ENCODE data around the gene FGD2.

Gene FGD2

DNA sequence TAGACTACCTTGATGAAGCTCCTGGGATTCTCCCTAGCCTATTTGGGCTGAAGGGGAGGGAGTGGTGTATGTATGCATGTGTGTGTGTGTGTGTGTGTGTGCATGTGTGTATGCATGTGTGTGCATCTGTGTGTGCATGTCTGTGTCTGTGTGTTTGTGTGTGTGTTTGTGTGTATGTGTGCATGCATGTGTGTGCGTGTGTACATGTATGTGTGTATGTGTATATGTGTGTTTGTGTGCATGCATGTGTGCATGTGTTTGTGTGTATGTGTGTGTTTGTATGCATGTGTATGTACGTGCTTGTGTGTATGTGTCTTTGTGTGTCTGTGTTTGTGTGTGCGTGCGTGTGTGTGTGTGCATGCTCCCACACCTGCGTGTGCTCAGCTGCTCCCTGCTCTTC is 15.4 kb downstream of the FGD2 start:
- TF ChIP-seq, protein P1, sequence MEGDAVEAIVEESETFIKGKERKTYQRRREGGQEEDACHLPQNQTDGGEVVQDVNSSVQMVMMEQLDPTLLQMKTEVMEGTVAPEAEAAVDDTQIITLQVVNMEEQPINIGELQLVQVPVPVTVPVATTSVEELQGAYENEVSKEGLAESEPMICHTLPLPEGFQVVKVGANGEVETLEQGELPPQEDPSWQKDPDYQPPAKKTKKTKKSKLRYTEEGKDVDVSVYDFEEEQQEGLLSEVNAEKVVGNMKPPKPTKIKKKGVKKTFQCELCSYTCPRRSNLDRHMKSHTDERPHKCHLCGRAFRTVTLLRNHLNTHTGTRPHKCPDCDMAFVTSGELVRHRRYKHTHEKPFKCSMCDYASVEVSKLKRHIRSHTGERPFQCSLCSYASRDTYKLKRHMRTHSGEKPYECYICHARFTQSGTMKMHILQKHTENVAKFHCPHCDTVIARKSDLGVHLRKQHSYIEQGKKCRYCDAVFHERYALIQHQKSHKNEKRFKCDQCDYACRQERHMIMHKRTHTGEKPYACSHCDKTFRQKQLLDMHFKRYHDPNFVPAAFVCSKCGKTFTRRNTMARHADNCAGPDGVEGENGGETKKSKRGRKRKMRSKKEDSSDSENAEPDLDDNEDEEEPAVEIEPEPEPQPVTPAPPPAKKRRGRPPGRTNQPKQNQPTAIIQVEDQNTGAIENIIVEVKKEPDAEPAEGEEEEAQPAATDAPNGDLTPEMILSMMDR (IDR thresholded peaks at IDR 0.05; ENCODE audit: borderline replicate concordance, insufficient read depth, low read depth, low read length), result no peak
- H3K4me3 ChIP-seq (ENCODE audit: low read depth, low read length), result no peak overlapping the region

DNA sequence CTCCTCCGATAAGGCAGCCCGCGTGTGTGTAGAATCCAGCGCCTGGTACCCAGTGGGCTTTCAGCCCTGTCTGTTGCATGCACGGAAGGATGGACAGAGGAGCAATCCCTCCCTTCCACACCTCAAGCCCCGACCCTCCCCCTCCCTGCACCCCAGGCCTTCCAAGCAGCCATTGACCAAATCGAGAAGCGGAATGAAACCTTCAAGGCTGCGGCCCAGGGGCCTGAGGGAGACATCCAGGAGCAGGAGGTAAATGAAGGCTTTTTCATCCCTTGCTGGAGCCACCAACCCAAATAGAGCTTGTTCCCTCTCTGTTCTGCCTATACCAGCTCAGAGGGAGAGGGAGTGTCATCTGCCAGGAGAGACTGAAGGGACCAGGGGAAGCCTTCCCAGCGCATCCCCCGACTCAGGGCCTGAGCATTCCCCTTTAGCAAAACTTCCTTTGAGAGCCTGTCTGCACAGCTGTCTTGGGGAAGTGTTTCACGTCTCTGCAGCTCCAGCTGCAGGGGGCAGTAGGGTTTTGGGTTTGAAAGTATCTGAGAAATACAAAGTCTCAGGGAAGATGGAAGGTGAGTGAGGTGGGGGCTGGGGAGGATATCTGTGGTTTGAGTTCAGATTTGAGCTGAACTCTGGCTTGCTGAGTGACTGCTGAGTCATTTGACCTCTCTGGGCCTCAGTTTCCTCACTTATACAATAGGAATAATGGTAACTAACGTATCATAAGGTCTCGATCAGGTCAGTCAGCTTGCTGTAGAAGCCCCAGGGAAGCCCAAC is 16.1 kb downstream of the FGD2 start:
- H3K4me3 ChIP-seq (ENCODE audit: low read depth, low read length), result no peak overlapping the region
- TF ChIP-seq, protein P1 (IDR thresholded peaks at IDR 0.05; ENCODE audit: borderline replicate concordance, insufficient read depth, low read depth, low read length), result peak; percentile 9; the same call in 1 of the 2 replicates

DNA sequence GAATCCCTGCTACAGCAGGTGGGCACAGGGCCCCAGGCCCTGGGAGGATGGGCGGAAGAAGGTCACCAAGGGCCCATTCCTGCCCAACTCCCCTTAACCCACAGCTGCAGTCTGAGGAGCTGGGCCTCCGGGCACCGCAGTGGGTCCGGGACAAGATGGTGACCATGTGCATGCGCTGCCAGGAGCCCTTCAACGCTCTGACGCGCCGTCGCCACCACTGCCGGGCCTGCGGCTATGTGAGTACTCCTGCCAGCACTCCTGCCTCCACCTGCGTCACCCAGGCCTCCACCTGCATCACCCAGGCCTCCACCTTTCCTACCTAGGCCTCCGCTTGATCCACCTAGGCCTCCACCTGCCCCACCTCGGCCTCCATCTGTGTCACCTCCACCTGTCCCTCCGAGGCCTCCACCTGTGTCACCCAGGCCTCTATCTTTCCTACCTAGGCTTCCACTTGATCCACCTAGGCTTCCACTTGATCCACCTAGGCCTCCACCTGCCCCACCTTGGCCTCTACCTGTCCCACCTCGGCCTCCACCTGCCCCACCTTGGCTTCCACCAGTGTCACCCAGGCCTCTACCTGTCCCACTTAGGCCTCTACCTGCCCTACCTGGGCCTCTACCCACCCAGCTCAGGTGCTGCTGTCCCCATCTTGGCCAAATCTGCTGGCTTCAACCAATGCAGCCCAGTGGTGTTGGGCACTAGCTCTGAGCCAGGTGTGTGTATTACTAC is 16.8 kb downstream of the FGD2 start:
- no peak overlapping the region for H3K4me3 ChIP-seq (ENCODE audit: low read depth, low read length)
- TF ChIP-seq, protein P1 (IDR thresholded peaks at IDR 0.05; ENCODE audit: borderline replicate concordance, insufficient read depth, low read depth, low read length), result no peak

DNA sequence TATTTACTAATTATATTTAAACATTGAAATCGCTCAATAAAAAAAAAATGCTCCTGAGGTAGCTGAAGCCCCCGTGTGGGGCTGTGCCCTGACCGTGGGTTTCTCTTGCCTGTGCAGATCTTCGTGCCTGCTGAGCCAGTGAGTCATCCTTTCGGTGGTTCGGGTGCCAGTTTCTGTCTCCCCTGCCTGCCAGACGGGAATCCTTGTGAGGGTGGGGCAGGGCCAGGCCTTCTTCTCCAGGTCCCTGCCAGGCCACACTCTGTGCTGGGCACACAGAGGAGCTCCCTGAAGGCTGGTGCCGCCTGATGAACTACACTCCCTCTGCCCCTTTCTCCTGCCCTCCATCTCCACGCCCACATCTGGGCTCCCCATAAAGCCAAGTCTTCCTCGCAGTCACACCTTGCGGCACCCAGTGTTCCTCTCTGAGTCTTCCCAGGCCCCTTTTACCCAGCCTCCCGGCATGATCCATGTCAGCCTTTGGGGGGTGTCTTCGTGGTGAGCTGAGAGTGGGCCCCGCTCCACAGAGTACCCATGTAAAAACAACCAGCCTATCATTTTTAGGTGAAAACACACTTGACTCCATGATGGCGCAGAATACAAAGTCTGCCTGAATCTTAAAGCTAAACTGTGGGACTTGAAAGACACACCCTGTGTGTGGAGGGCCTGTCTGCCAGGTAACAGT is 19.3 kb downstream of the FGD2 start:
- H3K4me3 ChIP-seq (ENCODE audit: low read depth, low read length), result no peak overlapping the region
- TF ChIP-seq, protein P1 (IDR thresholded peaks at IDR 0.05; ENCODE audit: borderline replicate concordance, insufficient read depth, low read depth, low read length), result no peak

DNA sequence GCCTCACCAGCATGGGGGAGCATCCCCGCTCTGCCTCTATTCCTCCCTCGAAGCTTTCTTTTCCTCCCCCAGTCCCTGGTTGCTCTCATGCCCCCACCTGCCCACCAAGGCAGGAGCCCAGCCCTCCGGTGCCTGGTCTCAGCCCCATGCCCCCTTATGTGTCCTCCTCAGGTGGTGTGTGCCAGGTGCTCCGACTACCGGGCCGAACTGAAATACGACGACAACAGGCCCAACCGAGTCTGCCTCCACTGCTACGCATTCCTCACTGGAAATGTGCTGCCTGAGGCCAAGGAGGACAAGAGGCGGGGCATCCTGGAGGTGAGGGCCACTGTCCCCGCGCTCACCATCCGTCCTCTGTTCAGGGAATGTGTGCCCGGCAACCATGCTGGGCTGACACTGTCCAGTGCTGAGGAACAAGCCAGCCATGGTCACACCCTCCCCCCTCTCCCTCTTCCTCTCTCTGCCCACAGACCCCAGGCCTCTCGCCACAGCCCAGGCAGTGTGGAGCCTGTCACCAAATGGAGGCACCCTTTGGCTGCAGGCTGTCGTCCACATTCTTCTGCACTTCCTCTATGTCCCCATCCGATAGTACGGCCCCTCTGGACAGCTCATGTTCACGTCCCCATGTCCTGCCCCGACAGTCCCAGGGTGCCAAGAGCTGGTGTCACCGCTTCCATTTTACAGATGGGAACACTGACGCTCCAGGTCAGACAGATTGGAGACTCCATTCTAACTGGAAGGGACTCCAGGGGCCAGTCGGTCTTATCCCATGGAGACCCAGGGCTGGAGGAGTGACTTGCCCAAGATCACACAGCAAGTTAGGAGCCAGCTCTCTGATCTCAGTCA is 20.4 kb downstream of the FGD2 start:
- TF ChIP-seq, protein P1 (IDR thresholded peaks at IDR 0.05; ENCODE audit: borderline replicate concordance, insufficient read depth, low read depth, low read length), result no peak
- H3K4me3 ChIP-seq (ENCODE audit: low read depth, low read length), result no peak overlapping the region

DNA sequence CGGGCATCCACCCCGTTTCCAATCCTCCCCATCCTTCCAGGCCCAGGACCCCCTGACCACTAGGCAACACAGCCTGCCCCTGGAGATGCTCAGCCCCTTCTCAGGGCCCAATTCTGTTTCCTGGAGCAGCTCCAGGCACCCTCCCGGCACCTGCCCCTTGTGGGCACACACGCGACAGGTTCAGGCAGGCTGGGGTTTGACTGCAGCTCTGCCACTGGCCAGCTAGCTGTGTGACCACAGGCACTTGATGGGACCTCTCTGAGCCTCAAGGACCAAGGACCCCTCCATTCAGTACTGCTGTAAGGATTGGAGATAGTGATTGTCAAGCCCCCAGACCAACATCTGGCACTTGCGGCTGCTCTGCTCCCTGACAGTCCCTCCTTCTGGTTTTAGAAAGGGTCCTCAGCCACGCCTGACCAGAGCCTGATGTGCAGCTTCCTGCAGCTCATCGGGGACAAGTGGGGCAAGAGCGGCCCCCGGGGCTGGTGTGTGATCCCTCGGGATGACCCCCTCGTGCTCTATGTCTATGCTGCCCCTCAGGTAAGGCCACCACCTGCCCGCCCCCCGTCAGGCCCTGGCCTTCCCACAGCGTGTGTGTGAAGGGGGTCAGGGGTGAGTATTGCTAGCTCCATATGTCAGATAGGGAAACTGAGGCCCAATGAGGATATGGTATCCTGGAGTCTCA is 21.7 kb downstream of the FGD2 start:
- no peak overlapping the region for H3K4me3 ChIP-seq (ENCODE audit: low read depth, low read length)
- TF ChIP-seq, protein P1 (IDR thresholded peaks at IDR 0.05; ENCODE audit: borderline replicate concordance, insufficient read depth, low read depth, low read length), result no peak

All from GM12875 (cell line).